ENCODE measurements around the gene APOC1. TPM values are rescaled to one million over a fixed set of nuclear protein-coding genes. Genes with fewer than 3 reads are reported as not detected.

APOC1 gene
- polyA plus RNA-seq, 6 donors from 2014 or later, result not detected

DNA sequence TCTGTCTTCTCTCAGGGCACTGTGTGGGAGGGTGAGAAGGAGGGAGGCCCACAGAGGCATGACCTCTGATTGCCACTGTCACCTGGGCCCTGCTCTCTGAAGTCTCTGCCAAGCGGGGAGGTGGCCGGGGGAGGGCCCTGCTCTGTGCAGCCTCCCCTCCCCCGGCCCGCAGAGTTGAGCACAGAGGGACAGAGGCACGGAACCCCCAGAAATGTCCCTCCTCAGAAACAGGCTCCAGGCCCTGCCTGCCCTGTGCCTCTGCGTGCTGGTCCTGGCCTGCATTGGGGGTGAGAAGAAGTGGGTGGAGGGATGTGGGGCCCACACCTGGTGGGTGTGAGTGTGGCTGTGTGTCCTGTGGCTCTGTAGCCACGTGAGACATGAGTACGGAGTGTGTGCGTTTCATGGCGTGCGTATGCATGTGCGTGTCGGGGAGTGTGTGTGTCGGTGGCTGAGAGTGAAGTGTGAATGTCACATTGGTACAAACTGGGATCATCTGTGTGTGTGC, 27.7 kb downstream of the APOC1 start, which contains the start of gene APOC4:
TSS of gene APOC4 (plus strand) at position 171 of the 505 bp plus-strand sequence. CDS start at position 212, 41 bp downstream.
- DNase-seq (no peak), ATAC-seq (ENCODE audit: low read depth in 2 of 2) (no peak)
- Mint-ChIP-seq H3K9me3 (no peaks in the 10 kb centered on the region), H3K27me3 (no peaks in the 10 kb centered on the region), H3K36me3 (no peaks in the 10 kb centered on the region), H3K4me1 (peaks cover 6 to 13% (median 8%) of the 10 kb centered on the region in 3 donors), H3K27ac (no peak within 1 kb of the TSS), H3K4me3 (peak within 1 kb of the TSS in 1 of 8 donors; percentile 74)

- peak overlapping the region in 2 of 8 donors; percentile 24 to 54 for H3K4me3 Mint-ChIP-seq
- DNase-seq, result peak; percentile 37
- H3K9me3 Mint-ChIP-seq, result no peaks in the 10 kb centered on the region
- H3K36me3 Mint-ChIP-seq, result no peaks in the 10 kb centered on the region
- ATAC-seq (ENCODE audit: low read depth in 2 of 2), result peak; percentile 84 to 95
- no peaks in the 10 kb centered on the region for H3K27me3 Mint-ChIP-seq
- peak overlapping the region in 3 of 6 donors; percentile 34 to 75 (median 69) for H3K27ac Mint-ChIP-seq
- peaks cover 6 to 13% (median 8%) of the 10 kb centered on the region in 3 donors for H3K4me1 Mint-ChIP-seq
Observed at GRCh38 chr19:44943801-44944249, 29.4 kb downstream of the APOC1 start.

- Mint-ChIP-seq H3K4me3 (no peak overlapping the region), H3K27ac (peak overlapping the region in 1 of 6 donors; percentile 62), H3K36me3 (no peaks in the 10 kb centered on the region), H3K4me1 (peaks cover 10 to 16% (median 13%) of the 10 kb centered on the region in 3 donors), H3K27me3 (no peaks in the 10 kb centered on the region), H3K9me3 (no peaks in the 10 kb centered on the region)
- DNase-seq (no peak), ATAC-seq (ENCODE audit: low read depth in 2 of 2) (no peak)
Observed at GRCh38 chr19:44947041-44947581, 32.7 kb downstream of the APOC1 start.

GRCh38 chr19:44948237-44948636, 33.8 kb downstream of the APOC1 start:
- DNase-seq, result no peak
- Mint-ChIP-seq H3K9me3 (no peaks in the 10 kb centered on the region), H3K4me1 (peaks cover 10 to 16% (median 13%) of the 10 kb centered on the region in 3 donors), H3K27ac (peak overlapping the region in 1 of 6 donors; percentile 81), H3K4me3 (no peak overlapping the region), H3K27me3 (no peaks in the 10 kb centered on the region), H3K36me3 (no peaks in the 10 kb centered on the region)
- ATAC-seq (ENCODE audit: low read depth in 2 of 2), result no peak

GRCh38 chr19:44948763-44949374, 34.5 kb downstream of the APOC1 start:
- DNase-seq (no peak), ATAC-seq (ENCODE audit: low read depth in 2 of 2) (no peak)
- no peaks in the 10 kb centered on the region for H3K36me3 Mint-ChIP-seq
- peaks cover 9 to 15% (median 14%) of the 10 kb centered on the region in 3 donors for H3K4me1 Mint-ChIP-seq
- no peaks in the 10 kb centered on the region for H3K9me3 Mint-ChIP-seq
- H3K4me3 Mint-ChIP-seq, result no peak overlapping the region
- no peaks in the 10 kb centered on the region for H3K27me3 Mint-ChIP-seq
- peak overlapping the region in 3 of 6 donors; percentile 69 to 81 (median 74) for H3K27ac Mint-ChIP-seq

- DNase-seq, result no peak
- peaks cover 8 to 18% (median 15%) of the 10 kb centered on the region in 3 donors for H3K4me1 Mint-ChIP-seq
- H3K36me3 Mint-ChIP-seq, result no peaks in the 10 kb centered on the region
- peak overlapping the region in 1 of 8 donors; percentile 38 for H3K4me3 Mint-ChIP-seq
- no peaks in the 10 kb centered on the region for H3K27me3 Mint-ChIP-seq
- H3K27ac Mint-ChIP-seq, result no peak overlapping the region
- H3K9me3 Mint-ChIP-seq, result no peaks in the 10 kb centered on the region
- no peak for ATAC-seq (ENCODE audit: low read depth in 2 of 2)
Observed at GRCh38 chr19:44949550-44949949, 35.1 kb downstream of the APOC1 start.

- no peaks in the 10 kb centered on the region for H3K27me3 Mint-ChIP-seq
- peak overlapping the region in 5 of 8 donors; percentile 16 to 82 (median 51) for H3K4me3 Mint-ChIP-seq
- H3K36me3 Mint-ChIP-seq, result no peaks in the 10 kb centered on the region
- peak overlapping the region in 3 of 6 donors; percentile 20 to 96 (median 73) for H3K27ac Mint-ChIP-seq
- peaks cover 18 to 31% (median 30%) of the 10 kb centered on the region in 3 donors for H3K4me1 Mint-ChIP-seq
- peak; percentile 69 for DNase-seq
- no peaks in the 10 kb centered on the region for H3K9me3 Mint-ChIP-seq
- ATAC-seq (ENCODE audit: low read depth in 2 of 2), result no peak
Observed at GRCh38 chr19:44951179-44952159, 37.1 kb downstream of the APOC1 start.

DNA sequence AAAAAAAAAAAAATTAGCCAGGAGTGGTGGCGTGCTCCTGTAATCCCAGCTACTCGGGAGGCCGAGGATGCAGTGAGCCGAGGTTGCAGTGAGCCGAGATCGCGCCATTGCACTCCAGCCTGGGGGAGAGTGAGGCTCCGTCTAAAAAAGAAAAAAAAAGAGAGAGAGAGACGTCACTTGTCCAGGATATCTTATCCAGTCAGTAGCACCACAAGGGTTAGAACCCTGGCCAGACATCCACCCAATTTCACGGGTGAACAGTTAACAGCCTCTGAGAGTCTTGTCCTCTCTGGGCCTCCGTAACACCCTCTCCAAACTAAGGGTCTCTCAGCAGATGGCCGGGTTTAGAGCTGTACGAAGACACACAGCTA, 39.9 kb downstream of the APOC1 start:
- peak overlapping the region; percentile 91 to 100 (median 98) for H3K4me3 Mint-ChIP-seq
- no peaks in the 10 kb centered on the region for H3K9me3 Mint-ChIP-seq
- peak overlapping the region; percentile 94 to 100 (median 97) for H3K27ac Mint-ChIP-seq
- ATAC-seq (ENCODE audit: low read depth in 2 of 2) (no peak), DNase-seq (no peak)
- peaks cover 34 to 58% (median 55%) of the 10 kb centered on the region in 3 donors for H3K4me1 Mint-ChIP-seq
- no peaks in the 10 kb centered on the region for H3K36me3 Mint-ChIP-seq
- no peaks in the 10 kb centered on the region for H3K27me3 Mint-ChIP-seq

DNA sequence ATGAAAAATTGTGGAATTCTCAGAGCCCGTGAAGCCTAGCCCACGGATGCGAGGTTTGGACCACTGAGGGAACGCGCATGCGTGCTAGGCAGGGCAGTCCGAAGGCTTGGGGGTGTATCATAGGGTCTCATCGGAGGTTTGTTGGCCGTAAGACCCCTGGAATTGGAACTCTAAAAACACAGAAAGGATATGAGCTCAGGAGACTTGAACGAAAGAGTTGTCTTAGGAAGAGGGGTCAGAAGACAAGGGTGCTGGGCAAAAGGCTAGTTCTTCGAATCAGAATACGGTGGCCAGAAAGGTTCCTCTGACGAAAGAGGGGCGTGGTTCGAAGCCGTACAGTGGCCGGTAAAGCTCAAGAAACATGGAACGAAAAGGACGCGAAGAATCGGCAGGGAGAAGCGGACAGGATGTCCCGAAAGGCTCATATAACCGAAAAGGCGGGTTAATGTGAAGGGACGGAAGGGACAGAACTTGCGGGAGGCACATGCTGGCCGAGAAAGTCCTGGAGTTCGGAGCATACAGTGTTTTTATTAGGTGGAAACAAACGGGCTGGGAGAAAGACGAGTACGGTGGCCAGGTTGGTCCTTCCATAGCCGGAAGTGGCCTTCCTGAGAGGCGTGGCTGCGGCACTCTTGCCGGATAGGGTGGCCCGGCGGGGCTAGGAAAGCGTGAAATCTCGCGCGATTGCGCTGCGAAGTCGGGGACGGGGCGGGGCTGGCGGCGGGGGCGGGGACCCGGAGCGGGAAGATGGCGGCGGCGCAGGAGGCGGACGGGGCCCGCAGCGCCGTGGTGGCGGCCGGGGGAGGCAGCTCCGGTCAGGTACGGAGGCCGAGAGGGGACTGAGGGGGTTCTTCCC, 40.5 kb downstream of the APOC1 start, which contains the start of gene CLPTM1:
TSS of gene CLPTM1 (plus strand) at position 732 of the 856 bp plus-strand sequence. CDS start at position 748, 16 bp downstream.
- Mint-ChIP-seq H3K9me3 (no peaks in the 10 kb centered on the region), H3K4me1 (peaks cover 39 to 64% (median 62%) of the 10 kb centered on the region in 3 donors), H3K36me3 (no peaks in the 10 kb centered on the region), H3K4me3 (peak within 1 kb of the TSS; percentile 91 to 100 (median 98)), H3K27ac (peak within 1 kb of the TSS; percentile 94 to 100 (median 97)), H3K27me3 (no peaks in the 10 kb centered on the region)
- DNase-seq (peak; percentile 94), ATAC-seq (ENCODE audit: low read depth in 2 of 2) (peak; percentile 93)

- Mint-ChIP-seq H3K4me1 (peaks cover 48 to 73% (median 70%) of the 10 kb centered on the region in 3 donors), H3K27me3 (no peaks in the 10 kb centered on the region), H3K27ac (peak overlapping the region; percentile 83 to 99 (median 92)), H3K36me3 (no peaks in the 10 kb centered on the region), H3K9me3 (no peaks in the 10 kb centered on the region), H3K4me3 (peak overlapping the region; percentile 91 to 100 (median 98))
- DNase-seq (no peak), ATAC-seq (ENCODE audit: low read depth in 2 of 2) (peak in 1 of 2 donors; percentile 18)
Observed at GRCh38 chr19:44955505-44956439, 41.4 kb downstream of the APOC1 start.

GRCh38 chr19:44957526-44957925, 43.1 kb downstream of the APOC1 start:
- Mint-ChIP-seq H3K4me3 (peak overlapping the region; percentile 2 to 100 (median 92)), H3K4me1 (peaks cover 58 to 85% (median 78%) of the 10 kb centered on the region in 3 donors), H3K9me3 (no peaks in the 10 kb centered on the region), H3K27me3 (no peaks in the 10 kb centered on the region), H3K27ac (peak overlapping the region in 3 of 6 donors; percentile 87 to 94 (median 87)), H3K36me3 (no peaks in the 10 kb centered on the region)
- ATAC-seq (ENCODE audit: low read depth in 2 of 2) (no peak), DNase-seq (no peak)

Data from naive B cell (primary cell).